Tibial artery (tissue), 4 donors: ENCODE measurements around the gene ADSS1.

ENCODE experiments used
- DNase-seq, 2 donors: peaks; one replicate each; pipeline ENCODE4 v3.0.0-alpha.2; 2019
- H3K27ac ChIP-seq, 2 donors: fragments of 200-600 bp; sonication (generic) in 1 of 2; 1 replicate in 1 of 2; 2 replicates in 1 of 2; pipeline ENCODE4 v1.5.1; 2018 to 2019; ENCODE audit warnings: mild to moderate bottlenecking in 1 of 2
- H3K27me3 ChIP-seq, 2 donors: fragments of 200-600 bp; sonication (generic) in 1 of 2; one replicate each; pipeline versions ENCODE4 v1.5.1 to v1.6.0; 2016 to 2019
- H3K36me3 ChIP-seq, 3 donors: fragments of 200-600 bp; sonication (generic) in 2 of 3; one replicate each; pipeline ENCODE4 v1.5.1; 2016 to 2019; ENCODE audit warnings: mild to moderate bottlenecking in 2 of 3
- H3K4me1 ChIP-seq, 4 donors: fragments of 200-600 bp; sonication (generic) in 2 of 4; 1 replicate in 3 of 4; 2 replicates in 1 of 4; pipeline ENCODE4 v1.5.1; 2016 to 2019
- H3K4me3 ChIP-seq, 2 donors: fragments of 200-600 bp; sonication (generic) in 1 of 2; 1 replicate in 1 of 2; 2 replicates in 1 of 2; pipeline ENCODE4 v1.5.1; 2018 to 2019; ENCODE audit warnings: mild to moderate bottlenecking in 2 of 2
- H3K9me3 ChIP-seq, 3 donors: fragments of 200-600 bp; sonication (generic) in 1 of 3; one replicate each; pipeline ENCODE4 v1.5.1; 2016 to 2019
- CTCF ChIP-seq, 2 experiments: fragments of 200-600 bp in 1 of 2; fragments of 450-650 bp in 1 of 2; IDR thresholded peaks; one replicate each; pipeline ENCODE4 v1.5.1; 2017 to 2019; ENCODE audit warnings: antibody characterized with exemption in 2 of 2, mild to moderate bottlenecking in 1 of 2, moderate library complexity in 1 of 2
- intact Hi-C: fragments of 100-400 bp; cut with DNase I; formaldehyde crosslinking; loops from one replicate; pipeline ENCODE4 v1.15.0; 2023; ENCODE audit warnings: low total_unique reads

Gene ADSS1

GRCh38 chr14:104682107-104682593 lies 41.9 kb upstream of the ADSS1 start:
- Histone ChIP-seq H3K27ac (peak overlapping the region; percentile 87 to 91), H3K36me3 (no peaks in the 10 kb centered on the region), H3K4me3 (peak overlapping the region; percentile 32 to 45), H3K27me3 (no peaks in the 10 kb centered on the region), H3K9me3 (no peaks in the 10 kb centered on the region), H3K4me1 (peaks cover 0 to 65% (median 54%) of the 10 kb centered on the region in 4 donors)
- intact Hi-C loops: no loop called here
- no peak for TF ChIP-seq CTCF (IDR thresholded peaks at IDR 0.05)
- no peak for DNase-seq

- Histone ChIP-seq H3K9me3 (no peaks in the 10 kb centered on the region), H3K4me1 (peaks cover 0 to 64% (median 54%) of the 10 kb centered on the region in 4 donors), H3K27ac (no peak overlapping the region), H3K36me3 (no peaks in the 10 kb centered on the region), H3K27me3 (no peaks in the 10 kb centered on the region), H3K4me3 (no peak overlapping the region)
- TF ChIP-seq CTCF (IDR thresholded peaks at IDR 0.05): no peak
- intact Hi-C loops: no loop called here
- peak in 1 of 2 donors; percentile 66 for DNase-seq
Measured at GRCh38 chr14:104683653-104684448, 40.2 kb upstream of the ADSS1 start.

DNA sequence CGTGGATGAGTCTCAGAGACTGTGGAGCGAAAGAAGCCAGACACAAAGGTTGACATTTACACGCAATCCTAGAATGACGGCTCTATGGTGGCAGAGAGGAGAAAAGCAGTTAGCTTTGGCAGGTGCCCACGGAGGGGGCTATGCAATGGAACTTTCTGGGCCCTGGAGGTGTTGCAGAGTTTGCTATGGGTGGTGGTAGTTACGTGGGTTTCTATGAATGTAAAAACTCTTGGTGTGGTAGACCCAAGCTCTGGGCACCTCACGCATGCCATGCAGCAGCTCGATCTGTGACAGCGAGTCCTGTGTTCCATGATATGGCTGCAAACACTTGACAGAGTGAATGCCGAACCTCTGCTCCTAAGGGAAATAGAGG lies 39.6 kb upstream of the ADSS1 start:
- DNase-seq: peak in 1 of 2 donors; percentile 53
- no peak overlapping the region for H3K27ac ChIP-seq
- H3K36me3 ChIP-seq: no peaks in the 10 kb centered on the region
- no peaks in the 10 kb centered on the region for H3K9me3 ChIP-seq
- no peaks in the 10 kb centered on the region for H3K27me3 ChIP-seq
- H3K4me1 ChIP-seq: peaks cover 0 to 61% (median 52%) of the 10 kb centered on the region in 4 donors
- intact Hi-C loops: no loop called here
- no peak overlapping the region for H3K4me3 ChIP-seq
- TF ChIP-seq CTCF (IDR thresholded peaks at IDR 0.05): no peak

DNA sequence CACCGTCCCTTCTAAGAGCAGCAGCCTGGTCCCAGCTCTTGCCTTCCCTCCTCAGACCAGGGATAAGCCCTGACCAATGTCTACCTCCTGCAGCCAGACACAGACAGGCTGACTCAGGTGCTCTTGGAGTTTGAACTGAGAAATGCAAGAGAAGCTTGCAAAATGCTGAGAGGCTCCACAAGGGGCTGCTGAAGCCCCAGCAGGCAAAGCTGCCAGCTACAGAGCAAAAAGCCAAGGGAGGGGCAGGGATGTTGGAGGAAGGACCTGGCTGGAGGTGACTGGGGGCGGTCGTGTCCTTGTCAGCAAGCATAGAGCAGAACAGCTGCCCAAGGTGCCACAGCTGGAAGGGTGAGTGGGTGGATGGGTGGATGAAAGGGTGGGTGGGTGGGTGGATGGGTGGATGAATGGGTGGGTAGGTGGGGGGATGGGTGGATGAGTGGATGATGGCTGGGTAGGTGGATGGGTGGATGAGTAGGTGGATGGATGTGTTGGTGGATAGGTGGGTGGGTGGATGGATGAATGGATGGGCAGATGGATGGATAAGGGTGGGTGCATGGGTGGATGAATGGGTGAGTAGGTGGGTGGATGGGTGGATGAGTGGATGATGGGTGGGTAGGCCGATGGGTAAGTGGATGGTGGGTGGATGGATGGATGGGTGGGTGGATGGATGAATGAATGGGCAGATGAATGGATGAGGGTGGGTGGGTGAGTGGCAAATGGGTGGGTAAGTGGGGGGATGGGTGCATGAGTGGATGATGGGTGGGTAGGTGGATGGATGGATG lies 38.6 kb upstream of the ADSS1 start:
- DNase-seq: no peak
- Histone ChIP-seq H3K4me3 (no peak overlapping the region), H3K27ac (no peak overlapping the region), H3K4me1 (peaks cover 0 to 53% (median 45%) of the 10 kb centered on the region in 4 donors), H3K9me3 (no peaks in the 10 kb centered on the region), H3K27me3 (no peaks in the 10 kb centered on the region), H3K36me3 (no peaks in the 10 kb centered on the region)
- no peak for TF ChIP-seq CTCF (IDR thresholded peaks at IDR 0.05)
- intact Hi-C loops: no loop called here

DNA sequence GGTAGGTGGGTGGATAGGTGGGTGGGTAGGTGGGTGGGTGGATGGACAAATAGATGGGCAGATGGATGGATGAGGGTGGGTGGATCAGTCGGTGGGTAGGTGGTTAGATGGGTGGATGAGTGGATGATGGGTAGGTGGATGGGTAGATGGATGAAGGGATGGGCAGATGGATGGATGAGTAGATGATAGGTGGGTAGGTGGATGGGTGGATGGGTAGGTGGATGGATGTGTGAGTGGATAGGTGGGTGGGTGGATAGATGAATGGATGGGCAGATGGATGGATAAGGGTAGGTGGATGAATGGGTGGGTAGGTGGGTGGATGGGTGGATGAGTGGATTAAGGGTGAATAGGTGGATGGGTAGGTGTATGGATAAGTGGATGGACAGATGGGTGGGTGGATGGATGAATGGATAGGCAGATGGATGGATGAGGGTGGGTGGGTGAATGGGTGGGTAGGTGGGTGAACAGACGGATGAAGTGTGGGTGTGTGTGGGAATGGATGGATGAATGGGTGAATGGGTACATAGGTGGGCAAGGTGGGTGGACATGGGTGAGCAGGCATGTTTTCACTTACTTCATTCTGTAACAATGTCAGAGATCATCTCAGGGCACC lies 37.9 kb upstream of the ADSS1 start:
- no peaks in the 10 kb centered on the region for H3K27me3 ChIP-seq
- no peaks in the 10 kb centered on the region for H3K36me3 ChIP-seq
- no peak for TF ChIP-seq CTCF (IDR thresholded peaks at IDR 0.05)
- peaks cover 0 to 53% (median 45%) of the 10 kb centered on the region in 4 donors for H3K4me1 ChIP-seq
- intact Hi-C loops: no loop called here
- H3K9me3 ChIP-seq: no peaks in the 10 kb centered on the region
- H3K4me3 ChIP-seq: no peak overlapping the region
- no peak overlapping the region for H3K27ac ChIP-seq
- no peak for DNase-seq
